Mesenchymal stem cell (in vitro differentiated cells and primary cell): Measurements from ENCODE around the gene GOLGA5.
A peak's percentile ranks its signal among the peaks of the same experiment; 100 is the strongest.

Source experiments
- DNase-seq: peaks from one replicate; pipeline ENCODE4 v3.0.0-alpha.2; 2013
- H2AFZ ChIP-seq: one replicate; pipeline ENCODE4 v1.6.1; 2013; ENCODE audit warnings: low read depth, mild to moderate bottlenecking, control low read depth, inconsistent platforms, low read length, moderate library complexity
- H2AK5ac ChIP-seq: 2 replicates; pipeline ENCODE4 v1.6.1; 2013; ENCODE audit warnings: low read length, moderate library complexity, mild to moderate bottlenecking, inconsistent platforms; ENCODE audit not compliant: severe bottlenecking
- H2BK120ac ChIP-seq: one replicate; pipeline ENCODE4 v1.6.1; 2013; ENCODE audit warnings: low read depth, mild to moderate bottlenecking, inconsistent platforms, low read length, moderate library complexity
- H2BK12ac ChIP-seq, 2 experiments: one replicate each; pipeline ENCODE4 v1.6.1; 2013; ENCODE audit warnings: inconsistent platforms in 2 of 2, low read length in 2 of 2, mild to moderate bottlenecking in 2 of 2, moderate library complexity in 2 of 2, control low read depth in 1 of 2
- H2BK15ac ChIP-seq: one replicate; pipeline ENCODE4 v1.6.1; 2013; ENCODE audit warnings: mild to moderate bottlenecking, low read depth, inconsistent platforms; ENCODE audit not compliant: poor library complexity, severe bottlenecking
- H2BK5ac ChIP-seq: 2 replicates; pipeline ENCODE4 v1.6.1; 2013; ENCODE audit warnings: low read depth, mild to moderate bottlenecking, low read length, control low read depth, inconsistent platforms; ENCODE audit not compliant: poor library complexity, severe bottlenecking
- H3K14ac ChIP-seq, 2 experiments: one replicate each; pipeline ENCODE4 v1.6.1; 2013; ENCODE audit warnings: inconsistent platforms in 2 of 2, low read length in 2 of 2, control low read depth in 1 of 2, mild to moderate bottlenecking in 1 of 2, moderate library complexity in 1 of 2
- H3K18ac ChIP-seq, 2 experiments: one replicate each; pipeline ENCODE4 v1.6.1; 2013; ENCODE audit warnings: inconsistent platforms in 2 of 2, low read length in 2 of 2, control low read depth in 1 of 2, low read depth in 1 of 2, mild to moderate bottlenecking in 1 of 2
- H3K23ac ChIP-seq, 2 experiments: one replicate each; pipeline ENCODE4 v1.6.1; 2013; ENCODE audit warnings: inconsistent platforms in 2 of 2, low read length in 2 of 2, mild to moderate bottlenecking in 2 of 2, moderate library complexity in 2 of 2, control low read depth in 1 of 2
- H3K27ac ChIP-seq: 2 replicates; pipeline ENCODE4 v1.5.1; 2013; ENCODE audit warnings: mild to moderate bottlenecking, moderate library complexity, low read length, control low read depth, inconsistent platforms; ENCODE audit not compliant: poor library complexity, severe bottlenecking
- H3K27me3 ChIP-seq, 2 experiments: 2 replicates each; pipeline versions ENCODE4 v1.6.1 to v1.7.0; 2013; ENCODE audit warnings: low read length in 2 of 2, mild to moderate bottlenecking in 2 of 2, moderate library complexity in 2 of 2, control low read depth in 1 of 2, inconsistent platforms in 1 of 2; ENCODE audit not compliant: control insufficient read depth in 1 of 2, insufficient read depth in 1 of 2
- H3K36me3 ChIP-seq, 2 experiments: 2 replicates each; pipeline versions ENCODE4 v1.6.1 to v1.7.0; 2013; ENCODE audit warnings: low read length in 2 of 2, control low read depth in 1 of 2, inconsistent platforms in 1 of 2, low read depth in 1 of 2, mild to moderate bottlenecking in 1 of 2; ENCODE audit not compliant: insufficient read depth in 2 of 2, control insufficient read depth in 1 of 2
- H3K4ac ChIP-seq, 2 experiments: one replicate each; pipeline ENCODE4 v1.6.1; 2013; ENCODE audit warnings: inconsistent platforms in 2 of 2, low read length in 2 of 2, mild to moderate bottlenecking in 2 of 2, moderate library complexity in 2 of 2, control low read depth in 1 of 2, low read depth in 1 of 2
- H3K4me1 ChIP-seq: 2 replicates; pipeline ENCODE4 v1.6.1; 2013; ENCODE audit warnings: low read depth, low read length, control low read depth; ENCODE audit not compliant: control insufficient read depth, insufficient read depth
- H3K4me2 ChIP-seq: 2 replicates; pipeline ENCODE4 v1.6.1; 2013; ENCODE audit warnings: low read length, mild to moderate bottlenecking, inconsistent platforms; ENCODE audit not compliant: poor library complexity, severe bottlenecking
- H3K4me3 ChIP-seq, 2 experiments: 2 replicates each; pipeline versions ENCODE4 v1.5.1 to v1.7.0; 2013; ENCODE audit warnings: low read length in 2 of 2, mild to moderate bottlenecking in 2 of 2, control low read depth in 1 of 2, low read depth in 1 of 2; ENCODE audit not compliant: insufficient read depth in 1 of 2
- H3K79me1 ChIP-seq: replicated peaks from 2 replicates; pipeline ENCODE4 v1.6.1; 2013; ENCODE audit warnings: mild to moderate bottlenecking, control low read depth, low read length, inconsistent platforms; ENCODE audit not compliant: poor library complexity, severe bottlenecking
- H3K9ac ChIP-seq: 2 replicates; pipeline ENCODE4 v1.7.0; 2013; ENCODE audit warnings: mild to moderate bottlenecking, low read length, moderate library complexity
- H3K9me3 ChIP-seq: 2 replicates; pipeline ENCODE4 v1.7.0; 2013; ENCODE audit warnings: mild to moderate bottlenecking, low read length; ENCODE audit not compliant: control insufficient read depth
- H4K8ac ChIP-seq: one replicate; pipeline ENCODE4 v1.6.1; 2013; ENCODE audit warnings: inconsistent platforms, mild to moderate bottlenecking, low read length, moderate library complexity
- H4K91ac ChIP-seq: one replicate; pipeline ENCODE4 v1.6.1; 2013; ENCODE audit warnings: mild to moderate bottlenecking, low read length, inconsistent platforms
- WGBS: methylation state at CpG from one replicate; pipeline ENCODE4 v1.1.7; 2013; ENCODE audit warnings: mixed read lengths; 5-methylcytosine and 5-hydroxymethylcytosine counted together

The GOLGA5 gene

GRCh38 chr14:92785667-92786426 lies 8.3 kb upstream of the GOLGA5 start:
- Histone ChIP-seq H2BK12ac (peak overlapping the region in 1 of 2 experiments; percentile 89), H2BK15ac (no peak overlapping the region), H3K4ac (peak overlapping the region in 1 of 2 experiments; percentile 73), H3K4me3 (peak overlapping the region in 1 of 2 experiments; percentile 60), H2AK5ac (no peak overlapping the region), H3K9me3 (peaks cover 31% of the 10 kb centered on the region), H3K9ac (peak overlapping the region; percentile 80), H3K36me3 (no peaks in the 10 kb centered on the region), H3K27me3 (no peaks in the 10 kb centered on the region), H4K91ac (peak overlapping the region; percentile 50), H4K8ac (peak overlapping the region; percentile 80), H2BK120ac (peak overlapping the region; percentile 34), H3K27ac (no peak overlapping the region), H3K14ac (no peak overlapping the region), H3K4me2 (no peak overlapping the region), H3K4me1 (peaks cover 2% of the 10 kb centered on the region), H2AFZ (peak overlapping the region; percentile 11), H3K79me1 (no peaks in the 10 kb centered on the region), H2BK5ac (no peak overlapping the region), H3K23ac (no peak overlapping the region), H3K18ac (peak overlapping the region in 1 of 2 experiments; percentile 70)
- peak; percentile 94 for DNase-seq
- WGBS, result 63% methylated on average over 6 of the region's 6 CpGs

- Histone ChIP-seq H3K27ac (no peak overlapping the region), H4K91ac (peak overlapping the region; percentile 50), H3K4ac (no peak overlapping the region), H3K23ac (no peak overlapping the region), H2BK120ac (no peak overlapping the region), H3K14ac (no peak overlapping the region), H2BK5ac (no peak overlapping the region), H2BK12ac (peak overlapping the region in 1 of 2 experiments; percentile 89), H2AK5ac (no peak overlapping the region), H3K4me1 (peaks cover 2% of the 10 kb centered on the region), H3K18ac (no peak overlapping the region), H4K8ac (peak overlapping the region; percentile 80), H3K36me3 (no peaks in the 10 kb centered on the region), H3K9me3 (peaks cover 33% of the 10 kb centered on the region), H2BK15ac (no peak overlapping the region), H3K9ac (peak overlapping the region; percentile 80), H3K27me3 (no peaks in the 10 kb centered on the region), H2AFZ (no peak overlapping the region), H3K4me2 (no peak overlapping the region), H3K4me3 (peak overlapping the region in 1 of 2 experiments; percentile 60), H3K79me1 (no peaks in the 10 kb centered on the region)
- DNase-seq, result no peak
- WGBS, result no CpG with 5 or more reads among the region's 1 CpG
These were observed 7.7 kb upstream of the GOLGA5 start for GRCh38 chr14:92786427-92786756.

- no peaks in the 10 kb centered on the region for H3K27me3 ChIP-seq
- H3K23ac ChIP-seq, result no peak overlapping the region
- H2BK15ac ChIP-seq, result no peak overlapping the region
- no peak overlapping the region for H2AK5ac ChIP-seq
- no peak overlapping the region for H3K4ac ChIP-seq
- H3K9ac ChIP-seq, result no peak overlapping the region
- no peak overlapping the region for H2BK12ac ChIP-seq
- H2BK5ac ChIP-seq, result no peak overlapping the region
- no peak overlapping the region for H3K14ac ChIP-seq
- no peak overlapping the region for H4K91ac ChIP-seq
- no peaks in the 10 kb centered on the region for H3K79me1 ChIP-seq
- H3K36me3 ChIP-seq, result no peaks in the 10 kb centered on the region
- H3K18ac ChIP-seq, result no peak overlapping the region
- no peak overlapping the region for H3K4me3 ChIP-seq
- H3K4me2 ChIP-seq, result no peak overlapping the region
- 80% methylated on average over 1 of the region's 2 CpGs for WGBS
- H4K8ac ChIP-seq, result no peak overlapping the region
- peaks cover 33% of the 10 kb centered on the region for H3K9me3 ChIP-seq
- no peak overlapping the region for H3K27ac ChIP-seq
- H2AFZ ChIP-seq, result no peak overlapping the region
- DNase-seq, result no peak
- no peak overlapping the region for H2BK120ac ChIP-seq
- peaks cover 2% of the 10 kb centered on the region for H3K4me1 ChIP-seq
These were observed 6.6 kb upstream of the GOLGA5 start for GRCh38 chr14:92787554-92787953.

- H3K4ac ChIP-seq, result no peak overlapping the region
- H2BK5ac ChIP-seq, result no peak overlapping the region
- H4K91ac ChIP-seq, result no peak overlapping the region
- H3K23ac ChIP-seq, result no peak overlapping the region
- no peak overlapping the region for H3K14ac ChIP-seq
- H3K4me1 ChIP-seq, result peaks cover 2% of the 10 kb centered on the region
- no peak overlapping the region for H3K27ac ChIP-seq
- no peak overlapping the region for H2BK12ac ChIP-seq
- H3K27me3 ChIP-seq, result no peaks in the 10 kb centered on the region
- no peak overlapping the region for H3K4me2 ChIP-seq
- no peak overlapping the region for H3K18ac ChIP-seq
- no peak overlapping the region for H2BK120ac ChIP-seq
- no peak overlapping the region for H2AK5ac ChIP-seq
- H4K8ac ChIP-seq, result no peak overlapping the region
- H3K79me1 ChIP-seq, result peaks cover 3% of the 10 kb centered on the region
- peak; percentile 19 for DNase-seq
- H3K4me3 ChIP-seq, result no peak overlapping the region
- H2BK15ac ChIP-seq, result no peak overlapping the region
- no peaks in the 10 kb centered on the region for H3K36me3 ChIP-seq
- peaks cover 33% of the 10 kb centered on the region for H3K9me3 ChIP-seq
- H3K9ac ChIP-seq, result no peak overlapping the region
- no peak overlapping the region for H2AFZ ChIP-seq
These were observed 4.5 kb upstream of the GOLGA5 start for GRCh38 chr14:92789457-92790089.
